IMR-90 (cell line): ENCODE results near the gene CNOT2.

ENCODE experiments used
- CEBPB ChIP-seq: IDR thresholded peaks from 2 replicates; pipeline ENCODE4 v1.6.1; 2012; ENCODE audit warnings: low read depth, low read length, improper control_type of control experiment
- MAFK ChIP-seq: IDR thresholded peaks from 2 replicates; pipeline ENCODE4 v1.6.1; 2012; ENCODE audit warnings: low read depth, low read length, improper control_type of control experiment
- POLR2A ChIP-seq: IDR thresholded peaks from 2 replicates; pipeline ENCODE4 v1.6.1; 2012; ENCODE audit warnings: mild to moderate bottlenecking, low read depth, low read length
- TF ChIP-seq, protein P1 (sequence below): conservative IDR thresholded peaks from 2 replicates; pipeline ENCODE4 v1.5.1; 2012; ENCODE audit warnings: mild to moderate bottlenecking, low read depth, low read length, improper control_type of control experiment
- TF ChIP-seq, protein P2 (sequence below): fragments of 150-350 bp; IDR thresholded peaks from 2 replicates; pipeline ENCODE4 v1.6.1; 2017; ENCODE audit warnings: mild to moderate bottlenecking, antibody characterized with exemption, low read length, low read depth

DNA sequence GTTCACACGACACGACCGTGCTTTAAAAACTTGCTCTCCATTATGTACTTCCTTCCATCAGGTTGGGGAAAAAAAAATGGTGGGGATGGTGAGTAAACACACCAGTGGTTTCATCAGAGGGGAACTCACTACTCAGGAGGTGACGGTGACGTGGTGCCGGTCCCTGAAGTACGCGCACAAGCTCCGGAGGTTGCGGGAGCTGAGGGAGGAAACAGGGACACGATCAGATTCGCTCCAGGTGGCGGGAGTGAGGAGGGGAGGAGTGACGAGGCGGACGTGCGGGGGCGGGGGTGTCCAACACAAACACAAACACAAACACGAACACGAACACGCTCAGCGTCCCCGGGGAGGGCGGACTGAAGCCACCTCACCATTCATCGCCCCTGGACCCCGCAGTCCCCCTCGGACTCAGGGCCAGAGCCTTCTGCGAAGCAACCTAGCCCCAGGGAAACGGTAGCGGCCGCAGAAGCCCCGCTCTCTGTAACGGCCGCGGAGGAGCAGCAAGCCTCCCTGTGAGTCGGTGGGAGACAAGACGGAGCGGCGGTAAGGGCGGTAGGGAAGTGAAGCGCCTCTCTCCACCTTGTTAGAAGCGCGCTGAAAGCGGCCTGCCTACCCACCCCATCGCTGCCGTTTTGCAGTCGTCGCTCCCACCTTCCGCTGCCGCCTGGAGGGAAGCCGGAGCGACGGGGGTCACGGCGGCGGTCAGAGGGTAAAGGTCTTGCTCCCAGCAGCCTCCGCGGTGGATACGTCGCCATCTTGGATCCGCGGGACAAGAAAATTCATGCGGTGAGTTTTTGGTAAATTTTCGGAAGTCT lies at the start of gene CNOT2:
- TF ChIP-seq, protein P1, sequence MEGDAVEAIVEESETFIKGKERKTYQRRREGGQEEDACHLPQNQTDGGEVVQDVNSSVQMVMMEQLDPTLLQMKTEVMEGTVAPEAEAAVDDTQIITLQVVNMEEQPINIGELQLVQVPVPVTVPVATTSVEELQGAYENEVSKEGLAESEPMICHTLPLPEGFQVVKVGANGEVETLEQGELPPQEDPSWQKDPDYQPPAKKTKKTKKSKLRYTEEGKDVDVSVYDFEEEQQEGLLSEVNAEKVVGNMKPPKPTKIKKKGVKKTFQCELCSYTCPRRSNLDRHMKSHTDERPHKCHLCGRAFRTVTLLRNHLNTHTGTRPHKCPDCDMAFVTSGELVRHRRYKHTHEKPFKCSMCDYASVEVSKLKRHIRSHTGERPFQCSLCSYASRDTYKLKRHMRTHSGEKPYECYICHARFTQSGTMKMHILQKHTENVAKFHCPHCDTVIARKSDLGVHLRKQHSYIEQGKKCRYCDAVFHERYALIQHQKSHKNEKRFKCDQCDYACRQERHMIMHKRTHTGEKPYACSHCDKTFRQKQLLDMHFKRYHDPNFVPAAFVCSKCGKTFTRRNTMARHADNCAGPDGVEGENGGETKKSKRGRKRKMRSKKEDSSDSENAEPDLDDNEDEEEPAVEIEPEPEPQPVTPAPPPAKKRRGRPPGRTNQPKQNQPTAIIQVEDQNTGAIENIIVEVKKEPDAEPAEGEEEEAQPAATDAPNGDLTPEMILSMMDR = no peak
- TF ChIP-seq, protein P2, sequence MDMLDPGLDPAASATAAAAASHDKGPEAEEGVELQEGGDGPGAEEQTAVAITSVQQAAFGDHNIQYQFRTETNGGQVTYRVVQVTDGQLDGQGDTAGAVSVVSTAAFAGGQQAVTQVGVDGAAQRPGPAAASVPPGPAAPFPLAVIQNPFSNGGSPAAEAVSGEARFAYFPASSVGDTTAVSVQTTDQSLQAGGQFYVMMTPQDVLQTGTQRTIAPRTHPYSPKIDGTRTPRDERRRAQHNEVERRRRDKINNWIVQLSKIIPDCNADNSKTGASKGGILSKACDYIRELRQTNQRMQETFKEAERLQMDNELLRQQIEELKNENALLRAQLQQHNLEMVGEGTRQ = no peak
- TF ChIP-seq POLR2A = peak; percentile 84
- peak; percentile 84 for TF ChIP-seq CEBPB
- no peak for TF ChIP-seq MAFK
